ENCODE data around the gene LRMDA.

DNA sequence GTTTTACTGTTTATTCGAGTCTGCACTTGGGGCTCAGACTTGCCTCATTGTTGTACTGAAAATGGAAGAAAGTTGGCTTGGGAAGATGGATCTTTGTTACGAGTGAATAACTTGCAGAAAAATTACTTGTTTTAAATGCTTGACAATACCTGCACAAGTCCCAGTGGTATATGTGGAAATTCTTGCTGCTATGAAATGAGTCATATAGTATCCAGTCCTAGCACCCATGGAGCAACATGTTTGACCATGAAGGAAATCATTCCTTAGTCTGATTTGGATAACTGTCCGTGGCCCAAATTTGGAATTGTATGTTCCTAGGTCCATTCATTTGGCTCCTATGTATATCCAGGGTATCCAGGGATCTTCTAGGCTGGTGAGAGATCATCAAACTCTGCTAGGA lies 1109.4 kb downstream of the LRMDA start:
- TF ChIP-seq, protein P1, sequence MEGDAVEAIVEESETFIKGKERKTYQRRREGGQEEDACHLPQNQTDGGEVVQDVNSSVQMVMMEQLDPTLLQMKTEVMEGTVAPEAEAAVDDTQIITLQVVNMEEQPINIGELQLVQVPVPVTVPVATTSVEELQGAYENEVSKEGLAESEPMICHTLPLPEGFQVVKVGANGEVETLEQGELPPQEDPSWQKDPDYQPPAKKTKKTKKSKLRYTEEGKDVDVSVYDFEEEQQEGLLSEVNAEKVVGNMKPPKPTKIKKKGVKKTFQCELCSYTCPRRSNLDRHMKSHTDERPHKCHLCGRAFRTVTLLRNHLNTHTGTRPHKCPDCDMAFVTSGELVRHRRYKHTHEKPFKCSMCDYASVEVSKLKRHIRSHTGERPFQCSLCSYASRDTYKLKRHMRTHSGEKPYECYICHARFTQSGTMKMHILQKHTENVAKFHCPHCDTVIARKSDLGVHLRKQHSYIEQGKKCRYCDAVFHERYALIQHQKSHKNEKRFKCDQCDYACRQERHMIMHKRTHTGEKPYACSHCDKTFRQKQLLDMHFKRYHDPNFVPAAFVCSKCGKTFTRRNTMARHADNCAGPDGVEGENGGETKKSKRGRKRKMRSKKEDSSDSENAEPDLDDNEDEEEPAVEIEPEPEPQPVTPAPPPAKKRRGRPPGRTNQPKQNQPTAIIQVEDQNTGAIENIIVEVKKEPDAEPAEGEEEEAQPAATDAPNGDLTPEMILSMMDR (IDR thresholded peaks at IDR 0.05), result no peak
- TF ChIP-seq EZH2 (IDR thresholded peaks at IDR 0.05) (no peak), EZH2phosphoT487 (IDR thresholded peaks at IDR 0.05) (no peak)

All from neural progenitor cell (in vitro differentiated cells).